Endothelial cell of hepatic sinusoid (primary cell): ENCODE results near the gene NXPH1.

Experiments used
- in situ Hi-C: cut with HindIII; loops from 2 replicates; pipeline ENCODE4 v1.10.0; 2017; ENCODE audit warnings: low sequenced_read_pairs

Gene NXPH1

GRCh38 chr7:8585591-8585990, 152.2 kb downstream of the NXPH1 start:
- in situ Hi-C loops, result no loop called here

GRCh38 chr7:8590225-8590624, 156.8 kb downstream of the NXPH1 start:
- in situ Hi-C loops, result no loop called here

- in situ Hi-C loops, result no loop called here
Observed at GRCh38 chr7:8590791-8591190, 157.4 kb downstream of the NXPH1 start.

- in situ Hi-C loops, result no loop called here
Observed at GRCh38 chr7:8591289-8591688, 157.9 kb downstream of the NXPH1 start.

GRCh38 chr7:8592167-8592566, 158.8 kb downstream of the NXPH1 start:
- in situ Hi-C loops, result no loop called here

GRCh38 chr7:8594115-8594514, 160.7 kb downstream of the NXPH1 start:
- in situ Hi-C loops, result no loop called here

- in situ Hi-C loops, result no loop called here
Observed at GRCh38 chr7:8597565-8597964, 164.2 kb downstream of the NXPH1 start.

- in situ Hi-C loops, result no loop called here
Observed at GRCh38 chr7:8601121-8601520, 167.7 kb downstream of the NXPH1 start.

- in situ Hi-C loops, result no loop called here
Observed at GRCh38 chr7:8605221-8605620, 171.8 kb downstream of the NXPH1 start.

- in situ Hi-C loops, result no loop called here
Observed at GRCh38 chr7:8612584-8612983, 179.2 kb downstream of the NXPH1 start.

GRCh38 chr7:8613191-8613590, 179.8 kb downstream of the NXPH1 start:
- in situ Hi-C loops, result no loop called here

- in situ Hi-C loops, result no loop called here
Observed at GRCh38 chr7:8615019-8615418, 181.6 kb downstream of the NXPH1 start.

GRCh38 chr7:8618441-8619070, 185.1 kb downstream of the NXPH1 start:
- in situ Hi-C loops, result no loop called here

GRCh38 chr7:8620169-8620568, 186.8 kb downstream of the NXPH1 start:
- in situ Hi-C loops, result no loop called here

- in situ Hi-C loops, result no loop called here
Observed at GRCh38 chr7:8625612-8626011, 192.2 kb downstream of the NXPH1 start.

GRCh38 chr7:8627325-8627724, 193.9 kb downstream of the NXPH1 start:
- in situ Hi-C loops, result no loop called here

- in situ Hi-C loops, result no loop called here
Observed at GRCh38 chr7:8628656-8629055, 195.2 kb downstream of the NXPH1 start.

- in situ Hi-C loops, result no loop called here
Observed at GRCh38 chr7:8629504-8629903, 196.1 kb downstream of the NXPH1 start.

GRCh38 chr7:8637322-8637721, 203.9 kb downstream of the NXPH1 start:
- in situ Hi-C loops, result no loop called here

GRCh38 chr7:8638076-8638475, 204.7 kb downstream of the NXPH1 start:
- in situ Hi-C loops, result no loop called here

- in situ Hi-C loops, result no loop called here
Observed at GRCh38 chr7:8639668-8640067, 206.3 kb downstream of the NXPH1 start.

- in situ Hi-C loops, result no loop called here
Observed at GRCh38 chr7:8640671-8641070, 207.3 kb downstream of the NXPH1 start.
